GM12874 (cell line): ENCODE measurements around the gene CFAP221.

Experiments
- CTCF ChIP-seq: IDR thresholded peaks from 2 replicates; pipeline ENCODE4 v1.5.1; 2011; ENCODE audit warnings: low read depth, mild to moderate bottlenecking, control low read depth, low read length, moderate library complexity; ENCODE audit not compliant: insufficient read depth

The CFAP221 gene

GRCh38 chr2:119683074-119683712 lies 138.9 kb downstream of the CFAP221 start:
- TF ChIP-seq CTCF = no peak

GRCh38 chr2:119683713-119684443 lies 139.6 kb downstream of the CFAP221 start:
- TF ChIP-seq CTCF = no peak

GRCh38 chr2:119684518-119684917 lies 140.3 kb downstream of the CFAP221 start:
- TF ChIP-seq CTCF = no peak

GRCh38 chr2:119688616-119689015 lies 144.4 kb downstream of the CFAP221 start:
- no peak for TF ChIP-seq CTCF

- no peak for TF ChIP-seq CTCF
These were observed 145.0 kb downstream of the CFAP221 start for GRCh38 chr2:119689218-119689617.

GRCh38 chr2:119691189-119691588 lies 146.9 kb downstream of the CFAP221 start:
- no peak for TF ChIP-seq CTCF

- no peak for TF ChIP-seq CTCF
These were observed 147.5 kb downstream of the CFAP221 start for GRCh38 chr2:119691651-119692245.
